Cardiac fibroblast (primary cell): ENCODE results near the gene CDC26.
"Not testable (repeated sequence)": the region's sequence is repeated elsewhere in the genome, so short reads cannot be mapped to it uniquely, and the experiment has no call there.

ENCODE experiments used
- DNase-seq, 2 donors: peaks; one replicate each; pipeline versions ENCODE4 v3.0.0 to v3.0.0-alpha.2; 2010; ENCODE audit warnings: low read depth in 2 of 2
- H3K4me3 ChIP-seq, 2 donors: replicated peaks in 1 of 2; 1 replicate in 1 of 2; 2 replicates in 1 of 2; pipeline ENCODE4 v1.5.1; 2011; ENCODE audit warnings: low read depth in 2 of 2, low read length in 2 of 2, mild to moderate bottlenecking in 2 of 2, moderate library complexity in 1 of 2
- CTCF ChIP-seq: IDR thresholded peaks from one replicate; pipeline ENCODE4 v1.5.1; 2011; ENCODE audit warnings: low read depth, mild to moderate bottlenecking, low read length, inconsistent platforms

Gene CDC26

GRCh38 chr9:113245894-113246293 lies 29.5 kb downstream of the CDC26 start:
- no peak for TF ChIP-seq CTCF
- no peak for DNase-seq

GRCh38 chr9:113244556-113244955 lies 30.8 kb downstream of the CDC26 start:
- no peak overlapping the region for H3K4me3 ChIP-seq
- DNase-seq, result no peak
- TF ChIP-seq CTCF, result no peak

More at GRCh38 chr9:113245894-113246293, 29.5 kb downstream of the CDC26 start:
- no peak overlapping the region for H3K4me3 ChIP-seq

- no peak for TF ChIP-seq CTCF
- DNase-seq, result no peak
- H3K4me3 ChIP-seq, result no peak overlapping the region
These were observed 34.2 kb downstream of the CDC26 start for GRCh38 chr9:113241161-113241560.

GRCh38 chr9:113238859-113239232 lies 36.5 kb downstream of the CDC26 start:
- no peak overlapping the region for H3K4me3 ChIP-seq
- peak in 1 of 2 donors; percentile 45 for DNase-seq
- TF ChIP-seq CTCF, result no peak

GRCh38 chr9:113238202-113238858 lies 37.0 kb downstream of the CDC26 start:
- no peak overlapping the region for H3K4me3 ChIP-seq
- no peak for DNase-seq
- no peak for TF ChIP-seq CTCF

GRCh38 chr9:113237026-113237425 lies 38.3 kb downstream of the CDC26 start:
- no peak for TF ChIP-seq CTCF
- DNase-seq, result no peak
- H3K4me3 ChIP-seq, result no peak overlapping the region

- DNase-seq, H3K4me3 ChIP-seq: not testable (repeated sequence)
These were observed 39.6 kb downstream of the CDC26 start for GRCh38 chr9:113235701-113236255.
